GM10248 (cell line): Measurements from ENCODE around the gene DNAH3.

ENCODE experiments used
- CTCF ChIA-PET: fragments of 300-600 bp; sonication (Branson Sonifier 250); formaldehyde crosslinking; extraction: SDS; loops from one replicate; lab custom pipeline; 2021; ENCODE audit warnings: antibody characterized with exemption; lab: Yijun Ruan, JAX
- POLR2A ChIA-PET: fragments of 350-650 bp; sonication (Branson Sonifier 250); formaldehyde crosslinking; extraction: SDS; loops from one replicate; lab custom pipeline; 2020; ENCODE audit warnings: antibody characterized with exemption; lab: Yijun Ruan, JAX
- DNase-seq: peaks from one replicate; pipeline ENCODE4 v3.0.0; 2012; ENCODE audit errors: extremely low spot score
- TF ChIP-seq, protein P1 (sequence below): IDR thresholded peaks from 2 replicates; pipeline ENCODE4 v1.5.1; 2012; ENCODE audit warnings: mild to moderate bottlenecking, low read depth; ENCODE audit errors: extremely low read depth, missing control alignments, control extremely low read depth

Gene DNAH3

DNA sequence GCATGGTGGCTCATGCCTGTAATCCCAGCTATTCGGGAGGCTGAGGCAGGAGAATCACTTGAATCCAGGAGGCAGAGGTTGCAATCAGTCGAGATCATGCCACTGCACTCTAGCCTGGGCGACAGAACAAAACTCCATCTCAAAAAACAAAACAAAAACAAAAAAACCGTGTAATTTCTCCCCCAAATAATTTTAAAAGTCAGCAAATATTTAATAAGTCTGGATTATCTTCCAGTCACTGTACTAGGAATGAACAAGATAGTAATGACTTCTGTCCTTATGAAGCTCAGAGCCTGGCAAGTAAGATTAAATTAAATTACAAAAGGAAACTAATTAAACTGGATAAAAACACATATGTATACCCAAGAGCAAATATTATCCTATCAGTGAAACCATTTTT lies 113.5 kb downstream of the DNAH3 start:
- no peak for DNase-seq
- ChIA-PET CTCF (no interaction called here), POLR2A (no interaction called here)
- TF ChIP-seq, protein P1, sequence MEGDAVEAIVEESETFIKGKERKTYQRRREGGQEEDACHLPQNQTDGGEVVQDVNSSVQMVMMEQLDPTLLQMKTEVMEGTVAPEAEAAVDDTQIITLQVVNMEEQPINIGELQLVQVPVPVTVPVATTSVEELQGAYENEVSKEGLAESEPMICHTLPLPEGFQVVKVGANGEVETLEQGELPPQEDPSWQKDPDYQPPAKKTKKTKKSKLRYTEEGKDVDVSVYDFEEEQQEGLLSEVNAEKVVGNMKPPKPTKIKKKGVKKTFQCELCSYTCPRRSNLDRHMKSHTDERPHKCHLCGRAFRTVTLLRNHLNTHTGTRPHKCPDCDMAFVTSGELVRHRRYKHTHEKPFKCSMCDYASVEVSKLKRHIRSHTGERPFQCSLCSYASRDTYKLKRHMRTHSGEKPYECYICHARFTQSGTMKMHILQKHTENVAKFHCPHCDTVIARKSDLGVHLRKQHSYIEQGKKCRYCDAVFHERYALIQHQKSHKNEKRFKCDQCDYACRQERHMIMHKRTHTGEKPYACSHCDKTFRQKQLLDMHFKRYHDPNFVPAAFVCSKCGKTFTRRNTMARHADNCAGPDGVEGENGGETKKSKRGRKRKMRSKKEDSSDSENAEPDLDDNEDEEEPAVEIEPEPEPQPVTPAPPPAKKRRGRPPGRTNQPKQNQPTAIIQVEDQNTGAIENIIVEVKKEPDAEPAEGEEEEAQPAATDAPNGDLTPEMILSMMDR, result no peak

DNA sequence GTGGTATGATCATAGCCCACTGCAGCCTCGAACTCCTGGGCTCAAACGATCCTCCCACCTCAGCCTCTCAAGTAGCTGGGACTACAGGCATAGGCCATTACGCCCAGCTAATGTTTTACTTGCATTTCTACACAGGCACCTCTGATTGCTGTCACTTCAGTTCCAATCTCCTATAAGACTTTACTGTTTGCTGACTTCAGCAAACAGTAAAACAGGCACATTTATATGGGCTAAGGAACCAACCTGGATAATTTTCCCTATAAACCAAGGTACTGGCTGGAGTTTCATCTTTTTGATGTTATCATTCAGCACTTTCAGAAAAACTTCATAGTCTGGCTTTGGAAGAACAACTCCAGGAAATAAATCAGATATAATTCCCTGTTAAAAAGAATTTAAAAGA lies 114.2 kb downstream of the DNAH3 start:
- DNase-seq, result no peak
- CTCF ChIA-PET, result no interaction called here
- TF ChIP-seq, protein P1, result no peak
- POLR2A ChIA-PET, result no interaction called here

DNA sequence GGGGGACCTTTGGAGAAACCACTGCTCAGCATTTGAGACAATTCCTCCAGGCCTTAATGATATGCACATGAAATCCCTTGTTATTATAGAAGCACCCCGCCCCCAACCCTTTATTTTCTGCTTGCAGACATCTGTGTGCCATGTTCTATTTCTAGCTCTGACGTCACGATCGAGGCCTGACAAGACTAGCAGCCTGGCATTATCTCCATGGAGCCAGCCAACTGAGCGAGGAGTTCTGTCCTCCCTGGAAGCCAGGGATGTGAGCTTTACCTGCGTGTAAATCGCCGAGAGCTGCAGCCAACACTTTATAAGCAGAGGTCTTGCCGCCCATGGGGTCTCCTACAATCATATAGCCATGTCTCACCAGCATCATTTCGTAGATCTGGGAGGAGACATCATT lies 116.9 kb downstream of the DNAH3 start:
- ChIA-PET CTCF (no interaction called here), POLR2A (no interaction called here)
- TF ChIP-seq, protein P1, result no peak
- no peak for DNase-seq

DNA sequence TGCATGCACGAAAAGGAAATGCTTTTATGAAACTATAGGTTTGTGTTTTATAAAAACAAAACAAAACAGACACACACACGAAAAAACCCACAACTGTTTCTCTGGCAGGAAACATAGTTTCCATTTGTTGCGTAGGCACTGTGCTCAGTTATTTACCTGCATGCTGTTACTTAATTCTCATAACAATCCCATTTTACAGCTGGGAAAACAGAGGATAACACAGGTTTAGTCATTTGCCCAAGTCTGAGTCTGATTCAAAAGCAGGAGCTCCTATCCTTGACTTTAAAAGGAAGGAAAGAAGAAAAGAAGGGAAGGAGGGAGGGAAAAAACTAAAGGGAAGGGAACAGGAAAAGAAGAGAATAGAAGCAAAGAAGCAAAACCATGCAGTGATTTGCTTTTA lies 117.4 kb downstream of the DNAH3 start:
- TF ChIP-seq, protein P1, result no peak
- DNase-seq, result no peak
- POLR2A ChIA-PET, result no interaction called here
- CTCF ChIA-PET, result no interaction called here

DNA sequence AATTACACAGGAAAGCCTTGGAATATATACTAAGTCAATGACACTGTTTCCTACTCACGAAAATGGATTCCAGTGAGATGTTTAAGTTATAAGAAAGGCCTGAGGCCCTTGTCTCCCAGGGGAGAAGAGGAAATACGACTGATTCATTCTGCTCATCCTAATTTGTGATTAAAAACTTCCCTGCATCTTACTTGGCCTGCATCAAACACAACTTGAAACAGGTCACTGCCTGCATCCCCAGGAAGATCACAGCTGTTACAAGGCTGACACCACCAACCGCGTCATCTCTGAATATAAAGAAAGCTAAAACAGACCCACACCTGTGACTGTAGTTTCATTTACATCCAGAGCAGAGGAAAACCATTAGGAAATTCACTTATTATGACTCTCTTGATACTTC lies 121.9 kb downstream of the DNAH3 start:
- no peak for DNase-seq
- ChIA-PET CTCF (no interaction called here), POLR2A (no interaction called here)
- TF ChIP-seq, protein P1, result no peak

DNA sequence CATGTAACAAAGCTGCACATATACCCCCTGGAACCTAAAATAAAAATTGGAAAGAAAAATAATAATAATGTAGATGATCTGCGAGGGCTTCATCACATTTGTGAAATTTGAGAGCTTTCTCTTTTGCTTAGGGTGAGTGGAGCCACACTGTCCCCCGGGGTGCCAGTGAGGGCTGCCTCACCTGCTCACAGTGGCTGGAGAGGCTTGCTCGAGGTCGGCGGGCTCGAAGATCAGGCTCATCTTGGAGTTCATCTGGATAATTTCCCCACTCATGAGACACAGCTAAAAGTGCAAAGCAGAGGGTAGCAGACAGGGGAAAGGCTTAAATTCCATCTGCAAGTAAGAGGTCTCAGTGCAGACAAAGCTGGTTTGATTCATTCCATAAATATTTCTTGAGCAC lies 123.8 kb downstream of the DNAH3 start:
- POLR2A ChIA-PET, result no interaction called here

More for the DNA sequence above, 123.8 kb downstream of the DNAH3 start:
- TF ChIP-seq, protein P1, result no peak
- CTCF ChIA-PET, result no interaction called here
- DNase-seq, result no peak
